ENCODE measurements around the gene JMJD6. TPM values are rescaled to one million over a fixed set of nuclear protein-coding genes. Genes with fewer than 3 reads are reported as not detected.
"Not testable (repeated sequence)": the region's sequence is repeated elsewhere in the genome, so short reads cannot be mapped to it uniquely, and the experiment has no call there.

JMJD6 gene
- total RNA-seq, 1 donor from 2014 or later: 65.2 TPM

GRCh38 chr17:76747716-76748363 is 21.4 kb upstream of the JMJD6 start:
- Histone ChIP-seq H3K4me3 (no peak overlapping the region), H3K36me3 (peaks cover 58% of the 10 kb centered on the region), H3K27me3 (ENCODE audit: low read depth) (no peaks in the 10 kb centered on the region), H3K27ac (replicated peaks) (peak overlapping the region; percentile 75), H3K4me1 (peaks cover 64% of the 10 kb centered on the region), H3K9me3 (replicated peaks) (no peaks in the 10 kb centered on the region)
- TF ChIP-seq CTCF (IDR thresholded peaks at IDR 0.05; ENCODE audit: borderline replicate concordance): no peak
- DNase-seq: no peak
- intact Hi-C loops (cut with micrococcal nuclease): no loop called here

DNA sequence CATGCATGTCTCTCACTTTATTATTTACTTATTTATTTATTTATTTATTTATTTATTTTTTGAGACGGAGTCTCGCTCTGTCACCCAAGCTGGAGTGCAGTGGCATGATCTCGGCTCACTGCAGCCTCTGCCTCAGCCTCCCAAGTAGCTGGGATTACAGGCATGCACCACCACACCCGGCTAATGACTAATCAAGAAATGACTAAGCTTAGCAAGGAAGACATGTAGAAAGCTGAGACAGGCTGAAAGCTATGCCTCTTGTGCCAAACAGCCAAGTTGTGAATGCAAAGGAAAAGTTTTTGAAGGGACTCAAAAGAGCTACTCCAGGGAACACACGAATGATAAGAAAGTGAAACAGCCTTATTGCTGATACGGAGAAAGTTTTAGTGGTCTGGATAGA is 19.4 kb upstream of the JMJD6 start:
- H3K27me3 ChIP-seq (ENCODE audit: low read depth); H3K9me3 ChIP-seq (replicated peaks); H3K4me3 ChIP-seq; intact Hi-C loops (cut with micrococcal nuclease); DNase-seq: not testable (repeated sequence)
- peaks cover 76% of the 10 kb centered on the region for H3K4me1 ChIP-seq
- peaks cover 73% of the 10 kb centered on the region for H3K36me3 ChIP-seq
- peak overlapping the region; percentile 75 for H3K27ac ChIP-seq (replicated peaks)

DNA sequence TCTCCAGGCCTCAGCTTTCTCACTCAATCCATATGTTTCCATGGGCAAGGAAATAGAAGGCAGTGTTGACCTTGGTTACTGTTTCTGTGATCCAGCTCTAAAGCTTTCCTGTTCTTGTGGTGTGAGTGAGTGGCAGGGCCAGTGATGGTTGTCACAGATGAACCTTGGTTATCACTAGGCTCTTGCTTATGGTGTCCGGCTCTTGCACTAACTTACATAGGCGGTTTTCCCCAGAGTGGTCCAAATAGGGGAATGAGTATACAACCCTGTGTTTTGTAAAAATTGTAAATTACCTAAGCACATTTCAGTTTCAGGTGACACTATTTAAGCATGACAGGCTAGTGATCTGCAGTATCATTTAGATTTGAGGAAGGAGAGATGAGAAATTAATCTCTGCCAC is 18.3 kb upstream of the JMJD6 start:
- Histone ChIP-seq H3K9me3 (replicated peaks) (no peaks in the 10 kb centered on the region), H3K4me1 (peaks cover 85% of the 10 kb centered on the region), H3K4me3 (no peak overlapping the region), H3K27me3 (ENCODE audit: low read depth) (no peaks in the 10 kb centered on the region), H3K36me3 (peaks cover 68% of the 10 kb centered on the region), H3K27ac (replicated peaks) (peak overlapping the region; percentile 66)
- intact Hi-C loops (cut with micrococcal nuclease): no loop called here
- no peak for DNase-seq
- TF ChIP-seq CTCF (IDR thresholded peaks at IDR 0.05; ENCODE audit: borderline replicate concordance): no peak

- Histone ChIP-seq H3K36me3 (peaks cover 57% of the 10 kb centered on the region), H3K4me3 (no peak overlapping the region), H3K9me3 (replicated peaks) (no peaks in the 10 kb centered on the region), H3K4me1 (peaks cover 90% of the 10 kb centered on the region), H3K27me3 (ENCODE audit: low read depth) (no peaks in the 10 kb centered on the region), H3K27ac (replicated peaks) (peak overlapping the region; percentile 100)
- intact Hi-C loops (cut with micrococcal nuclease): no loop called here
- TF ChIP-seq CTCF (IDR thresholded peaks at IDR 0.05; ENCODE audit: borderline replicate concordance): no peak
- no peak for DNase-seq
Observed at GRCh38 chr17:76742958-76743357, 16.6 kb upstream of the JMJD6 start.

DNA sequence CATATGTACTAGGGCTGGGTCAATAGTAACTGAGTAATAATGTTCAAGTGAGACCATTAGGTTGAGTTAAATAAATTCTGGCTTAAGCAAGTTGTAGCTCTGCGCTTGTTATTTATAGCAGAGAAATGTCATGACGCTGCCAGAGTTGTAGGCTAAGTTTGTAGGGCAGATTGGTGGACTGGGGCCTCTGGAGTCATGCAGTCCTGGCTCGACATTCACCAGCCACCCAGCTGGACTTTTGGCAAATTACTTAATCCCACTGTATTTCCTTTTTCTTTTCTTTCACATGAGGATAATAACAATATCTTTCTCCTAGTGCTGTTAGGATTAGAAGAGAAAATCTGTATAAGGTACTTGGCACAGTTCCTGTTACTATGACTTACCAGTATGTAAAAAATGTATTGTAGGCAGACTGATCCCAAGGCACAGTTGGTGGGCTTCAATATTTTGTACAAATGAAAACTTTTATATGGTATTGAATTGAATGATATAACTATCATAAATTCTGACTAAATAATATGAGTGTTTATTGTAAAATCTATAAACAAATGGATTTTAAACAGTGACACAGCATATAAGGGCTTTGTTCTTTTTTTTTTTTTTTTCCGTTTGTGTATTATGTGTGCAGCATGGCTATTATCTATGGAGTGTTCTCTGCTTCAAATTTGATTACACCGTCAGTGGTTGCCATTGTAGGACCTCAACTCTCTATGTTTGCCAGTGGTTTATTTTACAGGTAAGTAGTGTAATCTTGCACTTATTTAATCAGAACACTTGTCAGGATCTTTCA is 14.1 kb upstream of the JMJD6 start:
- Histone ChIP-seq H3K4me1 (peaks cover 85% of the 10 kb centered on the region), H3K27ac (replicated peaks) (peak overlapping the region; percentile 100), H3K4me3 (peak overlapping the region; percentile 96)

GRCh38 chr17:76739568-76740115 is 13.2 kb upstream of the JMJD6 start:
- DNase-seq; H3K27me3 ChIP-seq (ENCODE audit: low read depth); intact Hi-C loops (cut with micrococcal nuclease); H3K9me3 ChIP-seq (replicated peaks): not testable (repeated sequence)
- Histone ChIP-seq H3K36me3 (peaks cover 48% of the 10 kb centered on the region), H3K4me3 (peak overlapping the region; percentile 96), H3K4me1 (peaks cover 87% of the 10 kb centered on the region), H3K27ac (replicated peaks) (peak overlapping the region; percentile 100)

More for the DNA sequence above, 14.1 kb upstream of the JMJD6 start:
- Histone ChIP-seq H3K27me3 (ENCODE audit: low read depth) (no peaks in the 10 kb centered on the region), H3K9me3 (replicated peaks) (no peaks in the 10 kb centered on the region), H3K36me3 (peaks cover 48% of the 10 kb centered on the region)
- intact Hi-C loops (cut with micrococcal nuclease): no loop called here
- DNase-seq: no peak
- no peak for TF ChIP-seq CTCF (IDR thresholded peaks at IDR 0.05; ENCODE audit: borderline replicate concordance)

Measured in left ventricle myocardium inferior (tissue), 1 donor.